ENCODE data around the gene SIM2. TPM values are rescaled to one million over a fixed set of nuclear protein-coding genes. Genes with fewer than 3 reads are reported as not detected.

Gene SIM2
- total and polyA plus RNA-seq, 2 of the 13 experiments (the other 11 are each of a cell fraction or from before 2014, with no cell fraction given), result 0.36 to 0.53 TPM

- TF ChIP-seq SP1 (IDR thresholded peaks at IDR 0.05) (no peak), SP1 (CRISPR knock-in tag; IDR thresholded peaks at IDR 0.05) (no peak), CEBPG (CRISPR knock-in tag; IDR thresholded peaks at IDR 0.05) (no peak), NFRKB (IDR thresholded peaks at IDR 0.05) (no peak), MED13 (CRISPR knock-in tag; IDR thresholded peaks at IDR 0.05) (0 out of 2 replicates have a peak, but pooled peaks have one; percentile 25), POLR2AphosphoS2 (IDR thresholded peaks at IDR 0.05; ENCODE audit: low read depth, low read length) (no peak), KLF12 (CRISPR knock-in tag; IDR thresholded peaks at IDR 0.05; ENCODE audit: borderline replicate concordance) (no peak), KMT2A (CRISPR knock-in tag; IDR thresholded peaks at IDR 0.05) (no peak), RFX5 (IDR thresholded peaks at IDR 0.05; ENCODE audit: low read depth, low read length) (no peak), SMAD1 (CRISPR knock-in tag; IDR thresholded peaks at IDR 0.05; ENCODE audit: borderline replicate concordance, low read depth) (no peak), ZNF160 (CRISPR knock-in tag; IDR thresholded peaks at IDR 0.05) (no peak), ADNP (CRISPR knock-in tag; IDR thresholded peaks at IDR 0.05) (no peak), ZNF567 (CRISPR knock-in tag; IDR thresholded peaks at IDR 0.05; ENCODE audit: borderline replicate concordance) (no peak), ZNF878 (CRISPR knock-in tag; IDR thresholded peaks at IDR 0.05) (no peak), SRSF4 (IDR thresholded peaks at IDR 0.05; ENCODE audit: low read depth, low read length, poor library complexity, severe bottlenecking) (no peak), CC2D1A (CRISPR knock-in tag; IDR thresholded peaks at IDR 0.05) (no peak), ZNF33A (CRISPR knock-in tag; IDR thresholded peaks at IDR 0.05; ENCODE audit: borderline replicate concordance) (no peak), FIP1L1 (IDR thresholded peaks at IDR 0.05; ENCODE audit: borderline replicate concordance, insufficient read depth, low read depth, low read length) (no peak), ZNF446 (CRISPR knock-in tag; IDR thresholded peaks at IDR 0.05) (no peak), ZZZ3 (CRISPR knock-in tag; IDR thresholded peaks at IDR 0.05; ENCODE audit: borderline replicate concordance) (no peak), HOXA9 (CRISPR knock-in tag; IDR thresholded peaks at IDR 0.05; ENCODE audit: borderline replicate concordance) (no peak), RAD51 (IDR thresholded peaks at IDR 0.05; ENCODE audit: borderline replicate concordance) (no peak), TEAD2 (CRISPR knock-in tag; IDR thresholded peaks at IDR 0.05) (no peak), MBD4 (IDR thresholded peaks at IDR 0.05; ENCODE audit: borderline replicate concordance, low read length) (no peak), ESRRA (CRISPR knock-in tag; IDR thresholded peaks at IDR 0.05; ENCODE audit: low read depth) (no peak), TAF1 (CRISPR knock-in tag; IDR thresholded peaks at IDR 0.05) (no peak)
- TF ChIP-seq, protein P1, sequence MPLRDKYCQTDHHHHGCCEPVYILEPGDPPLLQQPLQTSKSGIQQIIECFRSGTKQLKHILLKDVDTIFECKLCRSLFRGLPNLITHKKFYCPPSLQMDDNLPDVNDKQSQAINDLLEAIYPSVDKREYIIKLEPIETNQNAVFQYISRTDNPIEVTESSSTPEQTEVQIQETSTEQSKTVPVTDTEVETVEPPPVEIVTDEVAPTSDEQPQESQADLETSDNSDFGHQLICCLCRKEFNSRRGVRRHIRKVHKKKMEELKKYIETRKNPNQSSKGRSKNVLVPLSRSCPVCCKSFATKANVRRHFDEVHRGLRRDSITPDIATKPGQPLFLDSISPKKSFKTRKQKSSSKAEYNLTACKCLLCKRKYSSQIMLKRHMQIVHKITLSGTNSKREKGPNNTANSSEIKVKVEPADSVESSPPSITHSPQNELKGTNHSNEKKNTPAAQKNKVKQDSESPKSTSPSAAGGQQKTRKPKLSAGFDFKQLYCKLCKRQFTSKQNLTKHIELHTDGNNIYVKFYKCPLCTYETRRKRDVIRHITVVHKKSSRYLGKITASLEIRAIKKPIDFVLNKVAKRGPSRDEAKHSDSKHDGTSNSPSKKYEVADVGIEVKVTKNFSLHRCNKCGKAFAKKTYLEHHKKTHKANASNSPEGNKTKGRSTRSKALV (CRISPR knock-in tag; IDR thresholded peaks at IDR 0.05), result peak; percentile 97
- TF ChIP-seq, protein P2, sequence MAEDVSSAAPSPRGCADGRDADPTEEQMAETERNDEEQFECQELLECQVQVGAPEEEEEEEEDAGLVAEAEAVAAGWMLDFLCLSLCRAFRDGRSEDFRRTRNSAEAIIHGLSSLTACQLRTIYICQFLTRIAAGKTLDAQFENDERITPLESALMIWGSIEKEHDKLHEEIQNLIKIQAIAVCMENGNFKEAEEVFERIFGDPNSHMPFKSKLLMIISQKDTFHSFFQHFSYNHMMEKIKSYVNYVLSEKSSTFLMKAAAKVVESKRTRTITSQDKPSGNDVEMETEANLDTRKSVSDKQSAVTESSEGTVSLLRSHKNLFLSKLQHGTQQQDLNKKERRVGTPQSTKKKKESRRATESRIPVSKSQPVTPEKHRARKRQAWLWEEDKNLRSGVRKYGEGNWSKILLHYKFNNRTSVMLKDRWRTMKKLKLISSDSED (CRISPR knock-in tag; IDR thresholded peaks at IDR 0.05), result no peak
- TF ChIP-seq, protein P3, sequence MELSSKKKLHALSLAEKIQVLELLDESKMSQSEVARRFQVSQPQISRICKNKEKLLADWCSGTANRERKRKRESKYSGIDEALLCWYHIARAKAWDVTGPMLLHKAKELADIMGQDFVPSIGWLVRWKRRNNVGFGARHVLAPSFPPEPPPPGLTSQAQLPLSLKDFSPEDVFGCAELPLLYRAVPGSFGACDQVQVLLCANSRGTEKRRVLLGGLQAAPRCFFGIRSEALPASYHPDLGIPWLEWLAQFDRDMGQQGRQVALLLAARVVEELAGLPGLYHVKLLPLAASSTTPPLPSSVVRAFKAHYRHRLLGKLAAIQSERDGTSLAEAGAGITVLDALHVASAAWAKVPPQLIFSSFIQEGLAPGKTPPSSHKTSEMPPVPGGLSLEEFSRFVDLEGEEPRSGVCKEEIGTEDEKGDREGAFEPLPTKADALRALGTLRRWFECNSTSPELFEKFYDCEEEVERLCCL (CRISPR knock-in tag; IDR thresholded peaks at IDR 0.05; ENCODE audit: borderline replicate concordance), result no peak
Observed at GRCh38 chr21:36698385-36698980, 432 bp upstream of the SIM2 start (continued).

All from HepG2 (cell line).